ENCODE data around the gene GLIPR1.

GLIPR1 gene

DNA sequence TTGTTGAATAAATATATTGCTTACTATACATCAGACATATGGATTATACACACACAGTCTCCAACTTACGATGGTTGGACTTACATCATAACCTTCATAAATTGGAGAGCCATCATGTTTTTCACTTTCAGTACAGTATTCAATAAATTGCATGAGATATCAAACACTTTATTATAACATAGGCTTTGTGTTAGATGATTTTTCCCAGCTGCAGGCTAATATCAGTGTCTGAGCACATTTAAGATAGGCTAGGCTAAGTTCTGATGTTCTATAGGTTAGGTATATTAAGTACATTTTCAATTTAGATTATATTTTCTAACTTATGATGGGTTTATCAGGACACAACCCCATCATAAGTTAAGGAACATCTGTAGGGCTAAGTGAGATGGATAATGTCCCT, 48.8 kb downstream of the GLIPR1 start:
- no peak for TF ChIP-seq CTCF (IDR thresholded peaks at IDR 0.05; ENCODE audit: low read depth, low read length)
- in situ Hi-C loops (cut with HindIII; ENCODE audit: low sequenced_read_pairs) = no loop called here
- no peak for DNase-seq (ENCODE audit: low read depth, low spot score)

GRCh38 chr12:75529826-75530225, 49.3 kb downstream of the GLIPR1 start:
- in situ Hi-C loops (cut with HindIII; ENCODE audit: low sequenced_read_pairs) = no loop called here
- no peak for DNase-seq (ENCODE audit: low read depth, low spot score)
- no peak for TF ChIP-seq CTCF (IDR thresholded peaks at IDR 0.05; ENCODE audit: low read depth, low read length)
- H3K4me3 ChIP-seq (ENCODE audit: low read depth, low read length) = no peak overlapping the region

More for the DNA sequence above, 48.8 kb downstream of the GLIPR1 start:
- no peak overlapping the region for H3K4me3 ChIP-seq (ENCODE audit: low read depth, low read length)

- DNase-seq (ENCODE audit: low read depth, low spot score) = no peak
- no peak for TF ChIP-seq CTCF (IDR thresholded peaks at IDR 0.05; ENCODE audit: low read depth, low read length)
- no peak overlapping the region for H3K4me3 ChIP-seq (ENCODE audit: low read depth, low read length)
- in situ Hi-C loops (cut with HindIII; ENCODE audit: low sequenced_read_pairs) = no loop called here
Observed at GRCh38 chr12:75533239-75533638, 52.7 kb downstream of the GLIPR1 start.

GRCh38 chr12:75539889-75540288, 59.3 kb downstream of the GLIPR1 start:
- in situ Hi-C loops (cut with HindIII; ENCODE audit: low sequenced_read_pairs) = no loop called here
- H3K4me3 ChIP-seq (ENCODE audit: low read depth, low read length) = no peak overlapping the region
- no peak for DNase-seq (ENCODE audit: low read depth, low spot score)
- TF ChIP-seq CTCF (IDR thresholded peaks at IDR 0.05; ENCODE audit: low read depth, low read length) = no peak

DNA sequence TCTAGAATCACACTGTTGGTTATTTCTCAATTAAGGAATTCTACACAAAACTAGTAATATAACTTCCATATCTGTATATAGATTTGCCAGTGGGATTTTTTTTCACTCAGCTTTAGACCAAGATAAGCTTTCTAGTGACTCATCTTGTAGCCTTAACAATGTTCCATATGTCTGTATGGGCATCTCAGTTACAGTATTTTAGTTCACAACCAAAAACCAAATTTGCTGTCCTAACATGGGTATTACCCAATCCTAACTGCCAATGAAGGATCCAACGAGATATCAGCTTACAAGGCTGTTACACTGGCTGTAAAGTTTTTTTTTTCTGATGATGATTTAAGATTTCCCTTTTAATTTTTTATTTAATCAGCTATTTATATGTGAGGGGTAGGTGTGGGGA, 62.4 kb downstream of the GLIPR1 start:
- no peak for DNase-seq (ENCODE audit: low read depth, low spot score)
- in situ Hi-C loops (cut with HindIII; ENCODE audit: low sequenced_read_pairs) = no loop called here
- no peak for TF ChIP-seq CTCF (IDR thresholded peaks at IDR 0.05; ENCODE audit: low read depth, low read length)
- H3K4me3 ChIP-seq (ENCODE audit: low read depth, low read length) = no peak overlapping the region

DNA sequence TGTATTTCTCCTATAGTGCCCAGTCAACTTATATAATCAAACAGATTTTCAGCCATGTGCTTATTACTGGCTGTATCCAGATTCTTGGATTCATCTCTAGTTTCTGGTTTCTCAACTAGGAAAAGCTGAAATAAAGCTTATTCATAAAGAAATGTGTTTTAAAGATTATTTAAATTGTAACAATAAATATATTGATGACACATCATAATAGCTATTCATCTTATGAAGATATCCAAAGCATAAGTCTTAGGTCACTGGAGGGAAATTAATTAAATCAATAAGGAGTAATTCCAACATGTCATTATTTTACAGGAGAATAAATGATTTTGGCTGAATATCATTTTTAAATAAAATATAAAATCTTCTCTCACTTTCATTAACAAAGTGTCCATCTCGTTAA, 63.0 kb downstream of the GLIPR1 start:
- no peak overlapping the region for H3K4me3 ChIP-seq (ENCODE audit: low read depth, low read length)
- TF ChIP-seq CTCF (IDR thresholded peaks at IDR 0.05; ENCODE audit: low read depth, low read length) = no peak
- DNase-seq (ENCODE audit: low read depth, low spot score) = no peak
- in situ Hi-C loops (cut with HindIII; ENCODE audit: low sequenced_read_pairs) = no loop called here

DNA sequence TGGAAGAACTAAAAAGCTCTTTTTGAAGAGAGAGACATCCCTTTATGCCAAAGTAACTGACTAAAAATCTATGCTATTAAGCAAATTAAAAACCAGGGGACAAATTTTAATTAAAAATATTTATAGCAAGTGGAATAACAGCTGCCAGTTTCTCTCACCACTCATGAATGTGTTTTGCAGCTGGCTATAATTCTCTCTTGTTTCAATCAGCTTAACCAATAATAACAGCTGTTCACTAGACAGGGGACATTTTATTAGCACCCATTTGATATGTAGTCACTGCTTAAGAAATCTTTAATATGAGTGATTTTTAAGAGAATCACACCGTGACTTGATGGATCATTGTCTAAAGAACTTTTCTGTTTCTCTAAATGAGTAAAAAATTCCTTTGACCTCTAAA, 65.1 kb downstream of the GLIPR1 start:
- in situ Hi-C loops (cut with HindIII; ENCODE audit: low sequenced_read_pairs) = no loop called here
- no peak overlapping the region for H3K4me3 ChIP-seq (ENCODE audit: low read depth, low read length)
- DNase-seq (ENCODE audit: low read depth, low spot score) = no peak
- TF ChIP-seq CTCF (IDR thresholded peaks at IDR 0.05; ENCODE audit: low read depth, low read length) = no peak
